ENCODE data around the gene BABAM2. TPM values are rescaled to one million over a fixed set of nuclear protein-coding genes. Genes with fewer than 3 reads are reported as not detected.

Gene BABAM2
- total and polyA plus RNA-seq, 7 experiments from 2014 or later: 34.2 to 58.2 (median 44.2) TPM

DNA sequence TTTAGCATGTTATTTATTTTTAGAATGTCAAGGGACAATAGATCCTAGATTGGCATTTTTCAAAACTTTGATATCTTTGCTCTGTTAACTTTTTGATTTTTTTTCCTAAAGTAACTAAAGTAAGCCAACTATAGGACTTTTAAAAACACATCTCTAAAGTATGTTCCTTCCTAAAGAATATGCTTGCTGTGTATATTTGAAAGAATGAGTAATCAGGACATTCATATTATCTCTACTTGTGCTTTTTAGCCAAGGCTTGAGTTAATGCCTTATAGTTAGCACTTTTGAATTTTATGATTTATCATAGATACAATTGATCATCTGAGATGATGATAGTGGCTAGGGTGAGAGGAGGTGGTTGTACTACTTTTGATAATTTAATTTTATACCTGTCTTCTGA is 93.6 kb downstream of the BABAM2 start:
- no peak overlapping the region for H3K4me3 Mint-ChIP-seq
- peaks cover 5 to 35% (median 10%) of the 10 kb centered on the region in 5 donors for H3K36me3 Mint-ChIP-seq
- no peaks in the 10 kb centered on the region for H3K27me3 Mint-ChIP-seq
- POLR2A ChIA-PET: no interaction called here
- peaks cover 0 to 13% (median 3%) of the 10 kb centered on the region in 11 donors for H3K9me3 Mint-ChIP-seq
- DNase-seq (no peak), ATAC-seq (no peak)
- H3K4me3 ChIP-seq (ENCODE audit: low read length): no peak overlapping the region
- H3K4me1 ChIP-seq (ENCODE audit: control insufficient read depth in 2 of 2, insufficient read depth in 2 of 2, low read length in 2 of 2): peaks cover 9 to 12% of the 10 kb centered on the region in 2 donors
- no peak overlapping the region for H3K27ac ChIP-seq (ENCODE audit: low read depth, low read length)
- CTCF ChIA-PET: no interaction called here
- no peak overlapping the region for H3K27ac Mint-ChIP-seq
- H3K36me3 ChIP-seq (ENCODE audit: control insufficient read depth in 2 of 3, insufficient read depth in 3 of 3, low read length in 3 of 3): no peaks in the 10 kb centered on the region
- H3K9me3 ChIP-seq (ENCODE audit: control insufficient read depth in 2 of 3, low read length in 3 of 3): peaks cover 0 to 3% (median 0%) of the 10 kb centered on the region in 3 experiments
- intact Hi-C loops (cut with micrococcal nuclease): no loop called here
- peaks cover 16 to 56% (median 44%) of the 10 kb centered on the region in 7 donors for H3K4me1 Mint-ChIP-seq
- no peaks in the 10 kb centered on the region for H3K27me3 ChIP-seq (ENCODE audit: control insufficient read depth in 2 of 2, insufficient read depth in 2 of 2, low read length in 2 of 2)

- Mint-ChIP-seq H3K4me1 (peaks cover 28 to 60% (median 51%) of the 10 kb centered on the region in 7 donors), H3K4me3 (peak overlapping the region in 9 of 10 donors; percentile 23 to 74 (median 61)), H3K36me3 (peaks cover 7 to 48% (median 26%) of the 10 kb centered on the region in 5 donors), H3K9me3 (peaks cover 0 to 22% (median under 1%) of the 10 kb centered on the region in 11 donors), H3K27me3 (no peaks in the 10 kb centered on the region), H3K27ac (peak overlapping the region; percentile 0 to 82 (median 67))
- CTCF ChIA-PET: no interaction called here
- H3K4me3 ChIP-seq (ENCODE audit: low read length): no peak overlapping the region
- intact Hi-C loops (cut with micrococcal nuclease): no loop called here
- no peak overlapping the region for H3K27ac ChIP-seq (ENCODE audit: low read depth, low read length)
- peaks cover 0 to 3% (median 0%) of the 10 kb centered on the region in 3 experiments for H3K9me3 ChIP-seq (ENCODE audit: control insufficient read depth in 2 of 3, low read length in 3 of 3)
- DNase-seq (no peak), ATAC-seq (no peak)
- H3K27me3 ChIP-seq (ENCODE audit: control insufficient read depth in 2 of 2, insufficient read depth in 2 of 2, low read length in 2 of 2): no peaks in the 10 kb centered on the region
- no peaks in the 10 kb centered on the region for H3K36me3 ChIP-seq (ENCODE audit: control insufficient read depth in 2 of 3, insufficient read depth in 3 of 3, low read length in 3 of 3)
- POLR2A ChIA-PET: no interaction called here
- H3K4me1 ChIP-seq (ENCODE audit: control insufficient read depth in 2 of 2, insufficient read depth in 2 of 2, low read length in 2 of 2): peaks cover 11 to 21% of the 10 kb centered on the region in 2 donors
Observed at GRCh38 chr2:27988306-27988705, 97.8 kb downstream of the BABAM2 start.

DNA sequence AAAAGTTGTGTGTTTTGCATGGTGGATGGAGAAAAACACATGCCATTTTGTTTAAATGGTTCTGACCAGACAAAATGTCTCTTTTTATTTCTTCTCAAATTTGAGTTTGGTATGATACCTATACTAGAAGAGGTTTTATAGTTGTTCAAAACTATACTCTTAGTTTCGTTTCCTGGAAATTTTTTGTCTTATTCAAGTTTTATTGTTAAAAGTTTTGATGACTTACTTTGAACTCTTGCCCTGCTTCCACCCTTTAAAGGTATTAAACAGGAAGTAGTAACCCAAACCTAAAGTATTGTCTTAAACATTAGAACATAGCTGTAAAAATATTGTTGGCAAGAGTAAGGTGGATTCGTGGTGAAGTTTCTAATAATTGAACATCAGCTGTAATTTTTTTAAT is 98.2 kb downstream of the BABAM2 start:
- peaks cover 11 to 21% of the 10 kb centered on the region in 2 donors for H3K4me1 ChIP-seq (ENCODE audit: control insufficient read depth in 2 of 2, insufficient read depth in 2 of 2, low read length in 2 of 2)
- ChIA-PET POLR2A (no interaction called here), CTCF (no interaction called here)
- Mint-ChIP-seq H3K27me3 (no peaks in the 10 kb centered on the region), H3K4me3 (peak overlapping the region in 9 of 10 donors; percentile 23 to 74 (median 61)), H3K27ac (peak overlapping the region in 7 of 9 donors; percentile 0 to 82 (median 67)), H3K9me3 (peaks cover 0 to 22% (median 0%) of the 10 kb centered on the region in 11 donors), H3K36me3 (peaks cover 7 to 44% (median 26%) of the 10 kb centered on the region in 5 donors), H3K4me1 (peaks cover 28 to 60% (median 51%) of the 10 kb centered on the region in 7 donors)
- H3K27me3 ChIP-seq (ENCODE audit: control insufficient read depth in 2 of 2, insufficient read depth in 2 of 2, low read length in 2 of 2): no peaks in the 10 kb centered on the region
- H3K9me3 ChIP-seq (ENCODE audit: control insufficient read depth in 2 of 3, low read length in 3 of 3): no peaks in the 10 kb centered on the region
- ATAC-seq (no peak), DNase-seq (peak in 3 of 9 donors; percentile 6 to 10 (median 6))
- intact Hi-C loops (cut with micrococcal nuclease): no loop called here
- no peak overlapping the region for H3K4me3 ChIP-seq (ENCODE audit: low read length)
- no peak overlapping the region for H3K27ac ChIP-seq (ENCODE audit: low read depth, low read length)
- H3K36me3 ChIP-seq (ENCODE audit: control insufficient read depth in 2 of 3, insufficient read depth in 3 of 3, low read length in 3 of 3): no peaks in the 10 kb centered on the region

- CTCF ChIA-PET: no interaction called here
Observed at GRCh38 chr2:27989149-27989548, 98.6 kb downstream of the BABAM2 start.

DNA sequence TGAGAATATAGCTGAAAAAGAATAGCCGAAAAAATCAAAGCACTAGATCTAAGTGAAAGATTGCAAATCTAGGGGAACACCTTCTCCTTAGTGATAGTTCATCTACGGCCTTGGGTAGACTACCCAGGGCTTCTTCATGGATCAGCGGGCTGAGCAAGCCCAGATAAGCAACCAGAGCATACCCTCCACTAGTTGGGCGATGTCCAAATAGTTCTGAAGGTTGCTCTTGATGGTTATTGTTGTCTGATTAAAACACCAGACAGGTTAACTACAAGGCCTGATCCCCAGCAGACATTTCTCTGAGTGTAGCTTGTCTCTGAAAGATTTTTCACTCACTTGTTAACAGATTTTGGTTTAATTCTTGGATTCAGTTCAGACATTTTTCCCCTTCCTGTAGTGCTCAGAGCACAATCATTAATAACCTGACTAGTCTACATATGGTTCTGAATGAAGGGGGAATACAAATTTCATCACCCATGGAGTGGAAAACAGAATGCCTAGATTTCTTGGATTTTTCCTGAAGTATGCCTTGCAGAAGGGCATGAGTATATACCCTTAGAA is 99.6 kb downstream of the BABAM2 start:
- H3K27ac ChIP-seq (ENCODE audit: low read depth, low read length): no peak overlapping the region
- DNase-seq: no peak
- ChIA-PET POLR2A (interaction anchor here (0.6 kb wide), 1 partner anchor 145 kb away, joined by 3 read pairs; no protein-coding TSS in a partner anchor), CTCF (no interaction called here)
- intact Hi-C loops (cut with micrococcal nuclease): no loop called here
- Mint-ChIP-seq H3K4me1 (peaks cover 28 to 55% (median 52%) of the 10 kb centered on the region in 7 donors), H3K4me3 (no peak overlapping the region), H3K9me3 (peaks cover 0 to 20% (median 3%) of the 10 kb centered on the region in 11 donors), H3K36me3 (peaks cover 10 to 50% (median 39%) of the 10 kb centered on the region in 5 donors), H3K27me3 (no peaks in the 10 kb centered on the region), H3K27ac (no peak overlapping the region)
- H3K27me3 ChIP-seq (ENCODE audit: control insufficient read depth in 2 of 2, insufficient read depth in 2 of 2, low read length in 2 of 2): no peaks in the 10 kb centered on the region
- ATAC-seq: no peak
- peaks cover 11 to 21% of the 10 kb centered on the region in 2 donors for H3K4me1 ChIP-seq (ENCODE audit: control insufficient read depth in 2 of 2, insufficient read depth in 2 of 2, low read length in 2 of 2)
- peaks cover 0 to 3% (median 0%) of the 10 kb centered on the region in 3 experiments for H3K36me3 ChIP-seq (ENCODE audit: control insufficient read depth in 2 of 3, insufficient read depth in 3 of 3, low read length in 3 of 3)
- H3K4me3 ChIP-seq (ENCODE audit: low read length): no peak overlapping the region
- H3K9me3 ChIP-seq (ENCODE audit: control insufficient read depth in 2 of 3, low read length in 3 of 3): no peaks in the 10 kb centered on the region

More at GRCh38 chr2:27989149-27989548, 98.6 kb downstream of the BABAM2 start:
- H3K4me3 ChIP-seq (ENCODE audit: low read length): no peak overlapping the region
- Mint-ChIP-seq H3K27ac (peak overlapping the region in 6 of 9 donors; percentile 0 to 82 (median 39)), H3K9me3 (peaks cover 0 to 22% (median 0%) of the 10 kb centered on the region in 11 donors), H3K36me3 (peaks cover 7 to 43% (median 30%) of the 10 kb centered on the region in 5 donors), H3K4me3 (peak overlapping the region in 6 of 10 donors; percentile 0 to 63 (median 48)), H3K4me1 (peaks cover 28 to 59% (median 51%) of the 10 kb centered on the region in 7 donors), H3K27me3 (no peaks in the 10 kb centered on the region)
- POLR2A ChIA-PET: no interaction called here
- no peaks in the 10 kb centered on the region for H3K9me3 ChIP-seq (ENCODE audit: control insufficient read depth in 2 of 3, low read length in 3 of 3)
- peaks cover 11 to 21% of the 10 kb centered on the region in 2 donors for H3K4me1 ChIP-seq (ENCODE audit: control insufficient read depth in 2 of 2, insufficient read depth in 2 of 2, low read length in 2 of 2)
- no peaks in the 10 kb centered on the region for H3K27me3 ChIP-seq (ENCODE audit: control insufficient read depth in 2 of 2, insufficient read depth in 2 of 2, low read length in 2 of 2)
- intact Hi-C loops (cut with micrococcal nuclease): no loop called here
- no peak overlapping the region for H3K27ac ChIP-seq (ENCODE audit: low read depth, low read length)
- no peaks in the 10 kb centered on the region for H3K36me3 ChIP-seq (ENCODE audit: control insufficient read depth in 2 of 3, insufficient read depth in 3 of 3, low read length in 3 of 3)
- ATAC-seq (no peak), DNase-seq (no peak)

GRCh38 chr2:27991146-27991545 is 100.6 kb downstream of the BABAM2 start:
- DNase-seq: no peak
- peaks cover 15 to 58% (median 47%) of the 10 kb centered on the region in 5 donors for H3K36me3 Mint-ChIP-seq
- POLR2A ChIA-PET: no interaction called here

More at GRCh38 chr2:27991146-27991545, 100.6 kb downstream of the BABAM2 start:
- ATAC-seq: no peak
- H3K4me1 ChIP-seq (ENCODE audit: control insufficient read depth in 2 of 2, insufficient read depth in 2 of 2, low read length in 2 of 2): peaks cover 11 to 21% of the 10 kb centered on the region in 2 donors
- intact Hi-C loops (cut with micrococcal nuclease): no loop called here
- H3K36me3 ChIP-seq (ENCODE audit: control insufficient read depth in 2 of 3, insufficient read depth in 3 of 3, low read length in 3 of 3): peaks cover 0 to 5% (median 0%) of the 10 kb centered on the region in 3 experiments
- H3K4me3 ChIP-seq (ENCODE audit: low read length): no peak overlapping the region
- Mint-ChIP-seq H3K4me1 (peaks cover 28 to 49% (median 46%) of the 10 kb centered on the region in 7 donors), H3K27ac (no peak overlapping the region), H3K27me3 (no peaks in the 10 kb centered on the region), H3K9me3 (peaks cover 0 to 22% (median 3%) of the 10 kb centered on the region in 11 donors), H3K4me3 (no peak overlapping the region)
- H3K27me3 ChIP-seq (ENCODE audit: control insufficient read depth in 2 of 2, insufficient read depth in 2 of 2, low read length in 2 of 2): no peaks in the 10 kb centered on the region
- CTCF ChIA-PET: no interaction called here
- H3K27ac ChIP-seq (ENCODE audit: low read depth, low read length): no peak overlapping the region
- no peaks in the 10 kb centered on the region for H3K9me3 ChIP-seq (ENCODE audit: control insufficient read depth in 2 of 3, low read length in 3 of 3)
